DMS79 (cell line): ENCODE measurements around the gene RSPO1.

ENCODE experiments used
- DNase-seq: peaks from one replicate; lab custom pipeline; 2025; lab: John Stamatoyannopoulos, UW

The RSPO1 gene

GRCh38 chr1:37564892-37565291 lies 69.8 kb downstream of the RSPO1 start:
- DNase-seq: no peak

- DNase-seq: no peak
Observed at GRCh38 chr1:37562984-37563383, 71.7 kb downstream of the RSPO1 start.
